Astrocyte (in vitro differentiated cells and primary cell): ENCODE measurements around the gene ZNF14. TPM values are rescaled to one million over a fixed set of nuclear protein-coding genes. Genes with fewer than 3 reads are reported as not detected.
"Not testable (repeated sequence)": the region's sequence is repeated elsewhere in the genome, so short reads cannot be mapped to it uniquely, and the experiment has no call there.

ENCODE experiments used
- DNase-seq: peaks from one replicate; pipeline ENCODE4 v3.0.0-alpha.2; 2010; ENCODE audit warnings: low read depth
- FAIRE-seq: peaks from 2 replicates; lab custom pipeline; 2011; peaks lifted over from hg19 to GRCh38; lab: Jason Lieb, UNC
- H2AFZ ChIP-seq: 2 replicates; pipeline ENCODE4 v1.6.0; 2012; ENCODE audit warnings: low read depth, low read length, inconsistent platforms
- H3K27ac ChIP-seq: 2 replicates; pipeline ENCODE4 v1.5.1; 2011; ENCODE audit warnings: low read depth, low read length, inconsistent platforms
- H3K27me3 ChIP-seq: 2 replicates; pipeline ENCODE4 v1.6.0; 2011; ENCODE audit warnings: low read length, inconsistent platforms; ENCODE audit not compliant: insufficient read depth
- H3K36me3 ChIP-seq: 2 replicates; pipeline ENCODE4 v1.5.1; 2011; ENCODE audit warnings: low read length, inconsistent platforms; ENCODE audit not compliant: insufficient read depth
- H3K4me1 ChIP-seq: 2 replicates; pipeline ENCODE4 v1.5.1; 2011; ENCODE audit warnings: low read length, inconsistent platforms; ENCODE audit not compliant: insufficient read depth
- H3K4me2 ChIP-seq: 2 replicates; pipeline ENCODE4 v1.6.0; 2012; ENCODE audit warnings: low read length, inconsistent platforms
- H3K4me3 ChIP-seq: 2 replicates; pipeline ENCODE4 v1.5.1; 2011; ENCODE audit warnings: low read depth, mild to moderate bottlenecking, low read length, inconsistent platforms; ENCODE audit not compliant: insufficient read depth
- H3K79me2 ChIP-seq: 2 replicates; pipeline ENCODE4 v1.6.0; 2012; ENCODE audit warnings: mild to moderate bottlenecking, low read length, inconsistent platforms; ENCODE audit not compliant: insufficient read depth
- H3K9ac ChIP-seq: 2 replicates; pipeline ENCODE4 v1.6.0; 2012; ENCODE audit warnings: mild to moderate bottlenecking, low read length, inconsistent platforms
- H3K9me3 ChIP-seq: 2 replicates; pipeline ENCODE4 v1.5.1; 2012; ENCODE audit warnings: low read depth, mild to moderate bottlenecking, low read length, inconsistent platforms; ENCODE audit not compliant: insufficient read depth
- H4K20me1 ChIP-seq: 2 replicates; pipeline ENCODE4 v1.6.0; 2012; ENCODE audit warnings: low read length, inconsistent platforms; ENCODE audit not compliant: insufficient read depth
- H3K27ac Mint-ChIP-seq: one replicate; pipeline ENCODE4 v1.8.0; 2021; ENCODE audit warnings: mild to moderate bottlenecking, mixed read lengths; ENCODE audit not compliant: unreplicated experiment
- H3K27me3 Mint-ChIP-seq: one replicate; pipeline ENCODE4 v1.8.0; 2021; ENCODE audit warnings: low read depth, mixed read lengths; ENCODE audit not compliant: unreplicated experiment
- H3K36me3 Mint-ChIP-seq: one replicate; pipeline ENCODE4 v1.8.0; 2021; ENCODE audit warnings: low read depth, mixed read lengths; ENCODE audit not compliant: unreplicated experiment
- H3K4me1 Mint-ChIP-seq: one replicate; pipeline ENCODE4 v1.8.0; 2021; ENCODE audit warnings: low read depth, mixed read lengths; ENCODE audit not compliant: unreplicated experiment
- H3K4me3 Mint-ChIP-seq: one replicate; pipeline ENCODE4 v1.8.0; 2021; ENCODE audit warnings: mild to moderate bottlenecking, moderate library complexity, mixed read lengths; ENCODE audit not compliant: unreplicated experiment
- H3K9me3 Mint-ChIP-seq: one replicate; pipeline ENCODE4 v1.8.0; 2021; ENCODE audit warnings: mild to moderate bottlenecking, mixed read lengths; ENCODE audit not compliant: unreplicated experiment
- CTCF ChIP-seq: IDR thresholded peaks from 2 replicates; pipeline ENCODE4 v1.5.1; 2011; ENCODE audit warnings: low read depth, mild to moderate bottlenecking, inconsistent platforms, low read length, moderate library complexity; ENCODE audit not compliant: insufficient read depth
- EZH2 ChIP-seq: IDR thresholded peaks from 2 replicates; pipeline ENCODE4 v1.6.1; 2012; ENCODE audit warnings: mild to moderate bottlenecking, low read length, inconsistent platforms; ENCODE audit not compliant: insufficient read depth
- total RNA-seq: library from RNA; stranded (reverse); gene quantifications from 2 replicates; pipeline ENCODE4 v1.2.1, GENCODE V29; 2021

ZNF14 gene
- total RNA-seq, 1 donor from 2014 or later, result 4.4 TPM

- FAIRE-seq, result no peak
- Mint-ChIP-seq H3K27me3 (peaks cover 13% of the 10 kb centered on the region), H3K27ac (no peak overlapping the region), H3K4me3 (no peak overlapping the region), H3K9me3 (peaks cover 13% of the 10 kb centered on the region), H3K36me3 (no peaks in the 10 kb centered on the region), H3K4me1 (no peaks in the 10 kb centered on the region)
- Histone ChIP-seq H3K4me2 (no peak overlapping the region), H2AFZ (no peak overlapping the region), H3K27ac (no peak overlapping the region), H3K36me3 (no peaks in the 10 kb centered on the region), H3K79me2 (no peaks in the 10 kb centered on the region), H3K9me3 (peaks cover 17% of the 10 kb centered on the region), H3K4me3 (no peak overlapping the region), H3K4me1 (no peaks in the 10 kb centered on the region), H4K20me1 (no peaks in the 10 kb centered on the region), H3K27me3 (no peaks in the 10 kb centered on the region), H3K9ac (no peak overlapping the region)
- no peak for DNase-seq
- TF ChIP-seq EZH2 (no peak), CTCF (no peak)
These were observed 12.8 kb upstream of the ZNF14 start for GRCh38 chr19:19745496-19746285.

- Histone ChIP-seq H3K9me3 (peaks cover 17% of the 10 kb centered on the region), H3K9ac (no peak overlapping the region), H4K20me1 (no peaks in the 10 kb centered on the region), H3K4me3 (no peak overlapping the region), H3K79me2 (no peaks in the 10 kb centered on the region), H3K27me3 (no peaks in the 10 kb centered on the region), H3K27ac (no peak overlapping the region), H3K36me3 (no peaks in the 10 kb centered on the region), H3K4me2 (no peak overlapping the region), H3K4me1 (no peaks in the 10 kb centered on the region), H2AFZ (no peak overlapping the region)
- TF ChIP-seq CTCF (no peak), EZH2 (no peak)
- FAIRE-seq (no peak), DNase-seq (no peak)
- H3K36me3 Mint-ChIP-seq, result no peaks in the 10 kb centered on the region
- H3K9me3 Mint-ChIP-seq, result peaks cover 17% of the 10 kb centered on the region
- no peak overlapping the region for H3K27ac Mint-ChIP-seq
- H3K4me1 Mint-ChIP-seq, result no peaks in the 10 kb centered on the region
- H3K4me3 Mint-ChIP-seq, result no peak overlapping the region
- peaks cover 17% of the 10 kb centered on the region for H3K27me3 Mint-ChIP-seq
These were observed 11.7 kb upstream of the ZNF14 start for GRCh38 chr19:19744641-19745040.

- peaks cover 17% of the 10 kb centered on the region for H3K27me3 Mint-ChIP-seq
- peaks cover 21% of the 10 kb centered on the region for H3K9me3 Mint-ChIP-seq
- H3K27ac Mint-ChIP-seq, H3K36me3 Mint-ChIP-seq, H2AFZ ChIP-seq, H3K4me1 Mint-ChIP-seq, H3K4me3 ChIP-seq, H3K27ac ChIP-seq, H3K79me2 ChIP-seq, FAIRE-seq, H3K9ac ChIP-seq, H3K4me3 Mint-ChIP-seq, H3K36me3 ChIP-seq, H3K27me3 ChIP-seq, H4K20me1 ChIP-seq, DNase-seq, H3K4me1 ChIP-seq, H3K4me2 ChIP-seq: not testable (repeated sequence)
- H3K9me3 ChIP-seq, result peaks cover 14% of the 10 kb centered on the region
These were observed 11.0 kb upstream of the ZNF14 start for GRCh38 chr19:19743921-19744320.
